Activated naive CD4-positive, alpha-beta T cell (primary cell): ENCODE results near the gene TPI1.
A peak's percentile ranks its signal among the peaks of the same experiment; 100 is the strongest.

Experiments
- DNase-seq, 4 experiments: peaks; one replicate each; lab custom pipeline; 2025; lab: John Stamatoyannopoulos, UW

TPI1 gene

GRCh38 chr12:6867413-6868210 lies at the start of gene TPI1:
Gene TPI1, plus strand, starts transcription at chr12:6867531. Its CDS starts 36 bp downstream, at chr12:6867567.
- peak; percentile 45 to 70 (median 54) for DNase-seq

GRCh38 chr12:6817662-6818157 lies 49.6 kb upstream of the TPI1 start:
- DNase-seq = no peak

GRCh38 chr12:6818222-6818621 lies 49.1 kb upstream of the TPI1 start:
- DNase-seq = no peak

GRCh38 chr12:6818645-6819044 lies 48.7 kb upstream of the TPI1 start:
- DNase-seq = no peak

- no peak for DNase-seq
These were observed 48.0 kb upstream of the TPI1 start for GRCh38 chr12:6819106-6820030.

GRCh38 chr12:6820166-6820565 lies 47.2 kb upstream of the TPI1 start:
- DNase-seq = no peak

- DNase-seq = no peak
These were observed 45.5 kb upstream of the TPI1 start, which contains the start of gene GPR162 for GRCh38 chr12:6821591-6822425. Gene GPR162, plus strand, starts transcription at chr12:6821821. Its CDS starts 2,078 bp downstream, at chr12:6823899.

- no peak for DNase-seq
These were observed 44.8 kb upstream of the TPI1 start for GRCh38 chr12:6822426-6823135.

- DNase-seq = no peak
These were observed 43.9 kb upstream of the TPI1 start for GRCh38 chr12:6823182-6824084.

GRCh38 chr12:6824085-6824775 lies 43.1 kb upstream of the TPI1 start:
- no peak for DNase-seq

GRCh38 chr12:6824901-6825381 lies 42.4 kb upstream of the TPI1 start:
- no peak for DNase-seq

- DNase-seq = peak; percentile 65 to 80 (median 78)
These were observed 41.8 kb upstream of the TPI1 start for GRCh38 chr12:6825398-6826124.

- DNase-seq = no peak
These were observed 41.1 kb upstream of the TPI1 start for GRCh38 chr12:6826125-6826733.

GRCh38 chr12:6826734-6827436 lies 40.4 kb upstream of the TPI1 start:
- no peak for DNase-seq

- peak in 2 of 4 experiments; percentile 14 to 21 for DNase-seq
These were observed 39.9 kb upstream of the TPI1 start for GRCh38 chr12:6827437-6827911.

- DNase-seq = peak in 1 of 4 experiments; percentile 51
These were observed 39.1 kb upstream of the TPI1 start, which contains the start of gene P3H3 for GRCh38 chr12:6827982-6828780. Gene P3H3, plus strand, starts transcription at chr12:6828407. Its CDS starts 34 bp downstream, at chr12:6828441.
